DOHH2 (cell line): ENCODE data around the gene MAGEB10.

ENCODE experiments used
- CTCF ChIP-seq: fragments of 200-600 bp; sonication (generic); IDR thresholded peaks from one replicate; pipeline ENCODE4 v1.5.1; 2014; ENCODE audit warnings: antibody characterized with exemption, mild to moderate bottlenecking, low read depth, low read length; ENCODE audit not compliant: poor library complexity, severe bottlenecking
- EZH2phosphoT487 ChIP-seq: fragments of 200-600 bp; sonication (generic); IDR thresholded peaks from 2 replicates; pipeline ENCODE4 v1.6.1; 2017; ENCODE audit warnings: borderline replicate concordance, mild to moderate bottlenecking, antibody characterized with exemption, low read length, moderate library complexity, mixed read lengths

DNA sequence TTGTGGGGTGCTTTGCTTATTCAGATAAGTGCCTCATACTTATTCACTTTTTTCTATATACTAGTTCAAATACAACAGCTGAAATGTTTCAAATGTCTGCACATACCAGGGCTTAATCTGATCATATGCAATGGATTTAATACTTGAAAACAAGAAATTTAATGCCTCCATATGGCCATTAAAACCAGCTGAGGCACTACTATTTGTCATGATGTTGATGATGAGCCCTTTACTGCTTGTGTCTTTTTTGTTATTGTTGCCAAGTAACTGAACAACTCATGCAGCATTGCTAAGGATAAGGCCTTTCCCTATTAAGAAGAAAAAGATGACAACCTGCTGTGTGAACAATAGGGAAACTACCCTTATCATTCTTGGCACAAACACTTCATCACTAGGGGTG, 52.5 kb downstream of the MAGEB10 start:
- TF ChIP-seq CTCF = no peak
- TF ChIP-seq EZH2phosphoT487 = no peak
